ENCODE data around the gene NME1. TPM values are rescaled to one million over a fixed set of nuclear protein-coding genes. Genes with fewer than 3 reads are reported as not detected.
A peak's percentile ranks its signal among the peaks of the same experiment; 100 is the strongest.

NME1 gene
- total and polyA plus RNA-seq, 9 of the 15 experiments (the other 6 are each of a cell fraction or from before 2014, with no cell fraction given): 449 to 1,588 (median 604) TPM

DNA sequence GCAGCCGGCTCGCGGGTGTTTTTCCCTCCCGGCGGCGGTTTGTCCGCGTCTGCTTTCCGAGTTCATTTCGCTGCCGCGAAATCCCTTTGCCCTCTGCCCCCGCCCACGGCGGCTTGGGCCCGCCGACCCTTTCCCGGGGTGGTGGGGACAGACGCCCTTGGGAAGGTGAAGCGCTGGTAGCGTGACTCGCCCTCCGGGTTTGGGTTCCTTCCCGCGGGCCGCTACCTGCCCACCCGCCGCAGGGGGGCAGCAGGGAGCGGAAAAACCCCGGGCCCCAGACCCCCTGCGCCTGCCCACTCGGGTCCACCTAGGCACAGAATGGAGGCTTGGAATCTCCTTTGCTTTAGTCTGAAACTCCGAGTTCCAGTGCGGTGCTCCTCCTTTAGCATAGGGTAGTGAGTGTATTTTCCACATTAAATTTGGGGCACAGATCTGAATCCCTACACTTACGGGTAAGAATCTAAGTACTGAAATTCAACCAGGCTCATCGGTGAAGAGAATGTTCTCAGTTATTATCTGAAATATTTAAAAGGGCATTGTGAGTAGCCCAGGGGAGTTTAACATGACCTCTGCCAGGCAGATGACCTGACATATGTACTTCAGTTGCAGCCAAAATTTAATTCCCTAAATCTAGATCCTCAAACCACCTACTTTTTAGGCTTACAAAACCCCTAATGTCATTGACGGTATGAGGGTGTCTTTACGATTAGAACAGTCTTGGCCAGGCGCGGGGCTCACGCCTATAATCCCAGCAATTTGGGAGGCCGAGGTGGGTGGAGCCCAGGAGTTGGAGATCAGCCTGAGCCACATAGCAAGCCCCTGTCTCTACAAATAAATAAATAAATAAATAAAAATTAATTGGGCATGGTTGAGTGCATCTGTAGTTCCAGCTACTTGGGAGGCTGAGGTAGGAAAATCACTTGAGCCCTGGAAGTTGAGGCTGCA is 13.9 kb downstream of the NME1 start (continued):
- TF ChIP-seq NFE2 (IDR thresholded peaks at IDR 0.05; ENCODE audit: low read depth) (no peak), PCBP1 (IDR thresholded peaks at IDR 0.05; ENCODE audit: low read depth, low read length, poor library complexity, severe bottlenecking) (no peak), HDAC2 (IDR thresholded peaks at IDR 0.05) (0 out of 2 replicates have a peak, but pooled peaks have one; percentile 57), GABPA (tag; conservative IDR thresholded peaks at IDR 0.05; ENCODE audit: low read depth) (no peak), BRCA1 (IDR thresholded peaks at IDR 0.05) (no peak), BRCA1 (CRISPR knock-in tag; IDR thresholded peaks at IDR 0.05) (0 out of 2 replicates have a peak, but pooled peaks have one; percentile 61), GATAD2B (IDR thresholded peaks at IDR 0.05; ENCODE audit: borderline replicate concordance) (peak; percentile 10; the same call in 1 of the 2 replicates), PPARD (CRISPR knock-in tag; IDR thresholded peaks at IDR 0.05) (no peak), ZNF41 (CRISPR knock-in tag; conservative IDR thresholded peaks at IDR 0.05) (no peak)
- TF ChIP-seq, protein P1, sequence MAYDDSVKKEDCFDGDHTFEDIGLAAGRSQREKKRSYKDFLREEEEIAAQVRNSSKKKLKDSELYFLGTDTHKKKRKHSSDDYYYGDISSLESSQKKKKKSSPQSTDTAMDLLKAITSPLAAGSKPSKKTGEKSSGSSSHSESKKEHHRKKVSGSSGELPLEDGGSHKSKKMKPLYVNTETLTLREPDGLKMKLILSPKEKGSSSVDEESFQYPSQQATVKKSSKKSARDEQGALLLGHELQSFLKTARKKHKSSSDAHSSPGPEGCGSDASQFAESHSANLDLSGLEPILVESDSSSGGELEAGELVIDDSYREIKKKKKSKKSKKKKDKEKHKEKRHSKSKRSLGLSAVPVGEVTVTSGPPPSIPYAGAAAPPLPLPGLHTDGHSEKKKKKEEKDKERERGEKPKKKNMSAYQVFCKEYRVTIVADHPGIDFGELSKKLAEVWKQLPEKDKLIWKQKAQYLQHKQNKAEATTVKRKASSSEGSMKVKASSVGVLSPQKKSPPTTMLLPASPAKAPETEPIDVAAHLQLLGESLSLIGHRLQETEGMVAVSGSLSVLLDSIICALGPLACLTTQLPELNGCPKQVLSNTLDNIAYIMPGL (CRISPR knock-in tag; IDR thresholded peaks at IDR 0.05): 0 out of 2 replicates have a peak, but pooled peaks have one; percentile 10
- TF ChIP-seq, protein P2, sequence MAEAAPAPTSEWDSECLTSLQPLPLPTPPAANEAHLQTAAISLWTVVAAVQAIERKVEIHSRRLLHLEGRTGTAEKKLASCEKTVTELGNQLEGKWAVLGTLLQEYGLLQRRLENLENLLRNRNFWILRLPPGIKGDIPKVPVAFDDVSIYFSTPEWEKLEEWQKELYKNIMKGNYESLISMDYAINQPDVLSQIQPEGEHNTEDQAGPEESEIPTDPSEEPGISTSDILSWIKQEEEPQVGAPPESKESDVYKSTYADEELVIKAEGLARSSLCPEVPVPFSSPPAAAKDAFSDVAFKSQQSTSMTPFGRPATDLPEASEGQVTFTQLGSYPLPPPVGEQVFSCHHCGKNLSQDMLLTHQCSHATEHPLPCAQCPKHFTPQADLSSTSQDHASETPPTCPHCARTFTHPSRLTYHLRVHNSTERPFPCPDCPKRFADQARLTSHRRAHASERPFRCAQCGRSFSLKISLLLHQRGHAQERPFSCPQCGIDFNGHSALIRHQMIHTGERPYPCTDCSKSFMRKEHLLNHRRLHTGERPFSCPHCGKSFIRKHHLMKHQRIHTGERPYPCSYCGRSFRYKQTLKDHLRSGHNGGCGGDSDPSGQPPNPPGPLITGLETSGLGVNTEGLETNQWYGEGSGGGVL (CRISPR knock-in tag; IDR thresholded peaks at IDR 0.05): no peak
- TF ChIP-seq, protein P3, sequence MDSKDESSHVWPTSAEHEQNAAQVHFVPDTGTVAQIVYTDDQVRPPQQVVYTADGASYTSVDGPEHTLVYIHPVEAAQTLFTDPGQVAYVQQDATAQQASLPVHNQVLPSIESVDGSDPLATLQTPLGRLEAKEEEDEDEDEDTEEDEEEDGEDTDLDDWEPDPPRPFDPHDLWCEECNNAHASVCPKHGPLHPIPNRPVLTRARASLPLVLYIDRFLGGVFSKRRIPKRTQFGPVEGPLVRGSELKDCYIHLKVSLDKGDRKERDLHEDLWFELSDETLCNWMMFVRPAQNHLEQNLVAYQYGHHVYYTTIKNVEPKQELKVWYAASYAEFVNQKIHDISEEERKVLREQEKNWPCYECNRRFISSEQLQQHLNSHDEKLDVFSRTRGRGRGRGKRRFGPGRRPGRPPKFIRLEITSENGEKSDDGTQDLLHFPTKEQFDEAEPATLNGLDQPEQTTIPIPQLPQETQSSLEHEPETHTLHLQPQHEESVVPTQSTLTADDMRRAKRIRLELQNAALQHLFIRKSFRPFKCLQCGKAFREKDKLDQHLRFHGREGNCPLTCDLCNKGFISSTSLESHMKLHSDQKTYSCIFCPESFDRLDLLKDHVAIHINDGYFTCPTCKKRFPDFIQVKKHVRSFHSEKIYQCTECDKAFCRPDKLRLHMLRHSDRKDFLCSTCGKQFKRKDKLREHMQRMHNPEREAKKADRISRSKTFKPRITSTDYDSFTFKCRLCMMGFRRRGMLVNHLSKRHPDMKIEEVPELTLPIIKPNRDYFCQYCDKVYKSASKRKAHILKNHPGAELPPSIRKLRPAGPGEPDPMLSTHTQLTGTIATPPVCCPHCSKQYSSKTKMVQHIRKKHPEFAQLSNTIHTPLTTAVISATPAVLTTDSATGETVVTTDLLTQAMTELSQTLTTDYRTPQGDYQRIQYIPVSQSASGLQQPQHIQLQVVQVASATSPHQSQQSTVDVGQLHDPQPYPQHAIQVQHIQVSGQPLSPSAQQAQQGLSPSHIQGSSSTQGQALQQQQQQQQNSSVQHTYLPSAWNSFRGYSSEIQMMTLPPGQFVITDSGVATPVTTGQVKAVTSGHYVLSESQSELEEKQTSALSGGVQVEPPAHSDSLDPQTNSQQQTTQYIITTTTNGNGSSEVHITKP (IDR thresholded peaks at IDR 0.05; ENCODE audit: partially characterized antibody): peak; percentile 54
- TF ChIP-seq, protein P4, sequence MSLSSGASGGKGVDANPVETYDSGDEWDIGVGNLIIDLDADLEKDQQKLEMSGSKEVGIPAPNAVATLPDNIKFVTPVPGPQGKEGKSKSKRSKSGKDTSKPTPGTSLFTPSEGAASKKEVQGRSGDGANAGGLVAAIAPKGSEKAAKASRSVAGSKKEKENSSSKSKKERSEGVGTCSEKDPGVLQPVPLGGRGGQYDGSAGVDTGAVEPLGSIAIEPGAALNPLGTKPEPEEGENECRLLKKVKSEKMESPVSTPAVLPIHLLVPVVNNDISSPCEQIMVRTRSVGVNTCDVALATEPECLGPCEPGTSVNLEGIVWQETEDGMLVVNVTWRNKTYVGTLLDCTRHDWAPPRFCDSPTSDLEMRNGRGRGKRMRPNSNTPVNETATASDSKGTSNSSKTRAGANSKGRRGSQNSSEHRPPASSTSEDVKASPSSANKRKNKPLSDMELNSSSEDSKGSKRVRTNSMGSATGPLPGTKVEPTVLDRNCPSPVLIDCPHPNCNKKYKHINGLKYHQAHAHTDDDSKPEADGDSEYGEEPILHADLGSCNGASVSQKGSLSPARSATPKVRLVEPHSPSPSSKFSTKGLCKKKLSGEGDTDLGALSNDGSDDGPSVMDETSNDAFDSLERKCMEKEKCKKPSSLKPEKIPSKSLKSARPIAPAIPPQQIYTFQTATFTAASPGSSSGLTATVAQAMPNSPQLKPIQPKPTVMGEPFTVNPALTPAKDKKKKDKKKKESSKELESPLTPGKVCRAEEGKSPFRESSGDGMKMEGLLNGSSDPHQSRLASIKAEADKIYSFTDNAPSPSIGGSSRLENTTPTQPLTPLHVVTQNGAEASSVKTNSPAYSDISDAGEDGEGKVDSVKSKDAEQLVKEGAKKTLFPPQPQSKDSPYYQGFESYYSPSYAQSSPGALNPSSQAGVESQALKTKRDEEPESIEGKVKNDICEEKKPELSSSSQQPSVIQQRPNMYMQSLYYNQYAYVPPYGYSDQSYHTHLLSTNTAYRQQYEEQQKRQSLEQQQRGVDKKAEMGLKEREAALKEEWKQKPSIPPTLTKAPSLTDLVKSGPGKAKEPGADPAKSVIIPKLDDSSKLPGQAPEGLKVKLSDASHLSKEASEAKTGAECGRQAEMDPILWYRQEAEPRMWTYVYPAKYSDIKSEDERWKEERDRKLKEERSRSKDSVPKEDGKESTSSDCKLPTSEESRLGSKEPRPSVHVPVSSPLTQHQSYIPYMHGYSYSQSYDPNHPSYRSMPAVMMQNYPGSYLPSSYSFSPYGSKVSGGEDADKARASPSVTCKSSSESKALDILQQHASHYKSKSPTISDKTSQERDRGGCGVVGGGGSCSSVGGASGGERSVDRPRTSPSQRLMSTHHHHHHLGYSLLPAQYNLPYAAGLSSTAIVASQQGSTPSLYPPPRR (CRISPR knock-in tag; IDR thresholded peaks at IDR 0.05; ENCODE audit: borderline replicate concordance): no peak

Measured in K562 (cell line).